H9 (cell line): ENCODE results near the gene DGCR2. TPM values are rescaled to one million over a fixed set of nuclear protein-coding genes. Genes with fewer than 3 reads are reported as not detected.
"Not testable (repeated sequence)": the region's sequence is repeated elsewhere in the genome, so short reads cannot be mapped to it uniquely, and the experiment has no call there.

Experiments
- DNase-seq: peaks from one replicate; pipeline ENCODE4 v3.0.0-alpha.2; 2017
- H2AFZ ChIP-seq: one replicate; pipeline ENCODE4 v1.6.1; 2013; ENCODE audit warnings: mild to moderate bottlenecking, low read length, control low read depth, moderate library complexity
- H2AK5ac ChIP-seq: 2 replicates; pipeline ENCODE4 v1.6.1; 2013; ENCODE audit warnings: low read length, control low read depth, mixed read lengths; ENCODE audit not compliant: insufficient read length
- H2BK120ac ChIP-seq: one replicate; pipeline ENCODE4 v1.6.1; 2013; ENCODE audit warnings: low read depth, mild to moderate bottlenecking, low read length, control low read depth, inconsistent platforms; ENCODE audit not compliant: poor library complexity, severe bottlenecking
- H2BK12ac ChIP-seq: 2 replicates; pipeline ENCODE4 v1.6.1; 2013; ENCODE audit warnings: low read length, control low read depth, mixed read lengths, low read depth; ENCODE audit not compliant: insufficient read length
- H2BK15ac ChIP-seq: 2 replicates; pipeline ENCODE4 v1.6.1; 2013; ENCODE audit warnings: low read depth, low read length, control low read depth
- H2BK20ac ChIP-seq: one replicate; pipeline ENCODE4 v1.6.1; 2013; ENCODE audit warnings: low read depth, mild to moderate bottlenecking, low read length, control low read depth, inconsistent platforms; ENCODE audit not compliant: poor library complexity, severe bottlenecking
- H2BK5ac ChIP-seq: 2 replicates; pipeline ENCODE4 v1.6.1; 2013; ENCODE audit warnings: low read length, control low read depth, mixed read lengths; ENCODE audit not compliant: insufficient read length
- H3K14ac ChIP-seq: 2 replicates; pipeline ENCODE4 v1.6.1; 2013; ENCODE audit warnings: low read length, control low read depth; ENCODE audit not compliant: insufficient read depth
- H3K18ac ChIP-seq: 2 replicates; pipeline ENCODE4 v1.6.1; 2013; ENCODE audit warnings: low read depth, mild to moderate bottlenecking, mixed read lengths, low read length, control low read depth; ENCODE audit not compliant: insufficient read length
- H3K23ac ChIP-seq: 2 replicates; pipeline ENCODE4 v1.6.1; 2013; ENCODE audit warnings: low read length, control low read depth, mixed read lengths, low read depth; ENCODE audit not compliant: insufficient read length
- H3K23me2 ChIP-seq: 2 replicates; pipeline ENCODE4 v1.6.1; 2013; ENCODE audit warnings: low read depth, mild to moderate bottlenecking, mixed read lengths, low read length, control low read depth; ENCODE audit not compliant: insufficient read length, poor library complexity, severe bottlenecking
- H3K27ac ChIP-seq: 2 replicates; pipeline ENCODE4 v1.5.1; 2013; ENCODE audit warnings: low read length, control low read depth, mixed read lengths, low read depth; ENCODE audit not compliant: insufficient read length
- H3K27me3 ChIP-seq: 2 replicates; pipeline ENCODE4 v1.6.1; 2013; ENCODE audit warnings: low read length, control low read depth, inconsistent platforms; ENCODE audit not compliant: insufficient read depth
- H3K4ac ChIP-seq: 2 replicates; pipeline ENCODE4 v1.6.1; 2013; ENCODE audit warnings: low read depth, mild to moderate bottlenecking, control low read depth, inconsistent platforms, low read length, moderate library complexity
- H3K4me1 ChIP-seq: 2 replicates; pipeline ENCODE4 v1.6.1; 2013; ENCODE audit warnings: low read length, control low read depth, inconsistent platforms; ENCODE audit not compliant: insufficient read depth
- H3K4me2 ChIP-seq: 2 replicates; pipeline ENCODE4 v1.6.1; 2013; ENCODE audit warnings: low read length, control low read depth, mixed read lengths; ENCODE audit not compliant: insufficient read length, insufficient read depth
- H3K56ac ChIP-seq: 2 replicates; pipeline ENCODE4 v1.6.1; 2013; ENCODE audit warnings: low read depth, mild to moderate bottlenecking, mixed read lengths, low read length, control low read depth; ENCODE audit not compliant: insufficient read length
- H3K79me1 ChIP-seq: 2 replicates; pipeline ENCODE4 v1.6.1; 2013; ENCODE audit warnings: low read depth, mild to moderate bottlenecking, moderate library complexity, low read length, control low read depth, inconsistent platforms; ENCODE audit not compliant: insufficient read depth, poor library complexity, severe bottlenecking
- H3K79me2 ChIP-seq: 2 replicates; pipeline ENCODE4 v1.6.1; 2013; ENCODE audit warnings: low read length, control low read depth, inconsistent platforms; ENCODE audit not compliant: insufficient read depth
- H3K9ac ChIP-seq: 2 replicates; pipeline ENCODE4 v1.6.1; 2013; ENCODE audit warnings: low read length, control low read depth, mixed read lengths; ENCODE audit not compliant: insufficient read length; ENCODE audit errors: extremely low read depth
- H3K9me3 ChIP-seq: one replicate; pipeline ENCODE4 v1.6.1; 2013; ENCODE audit warnings: low read depth, low read length, inconsistent platforms; ENCODE audit not compliant: control insufficient read depth
- H3T11ph ChIP-seq: one replicate; pipeline ENCODE4 v1.6.1; 2013; ENCODE audit warnings: mild to moderate bottlenecking, low read length, control low read depth, inconsistent platforms
- H4K20me1 ChIP-seq: one replicate; pipeline ENCODE4 v1.6.1; 2013; ENCODE audit not compliant: control insufficient read depth, insufficient read length, insufficient read depth
- H4K5ac ChIP-seq: 2 replicates; pipeline ENCODE4 v1.6.1; 2013; ENCODE audit warnings: low read depth, mild to moderate bottlenecking, mixed read lengths, low read length, control low read depth; ENCODE audit not compliant: insufficient read length
- H4K8ac ChIP-seq: replicated peaks from 2 replicates; pipeline ENCODE4 v1.6.1; 2013; ENCODE audit warnings: low read length, control low read depth, mixed read lengths, low read depth; ENCODE audit not compliant: insufficient read length
- H4K91ac ChIP-seq: 2 replicates; pipeline ENCODE4 v1.6.1; 2013; ENCODE audit warnings: low read depth, mild to moderate bottlenecking, moderate library complexity, mixed read lengths, low read length, control low read depth; ENCODE audit not compliant: insufficient read length
- H3K27ac Mint-ChIP-seq, 3 experiments: 2 replicates in 2 of 3; 3 replicates in 1 of 3; pipeline ENCODE4 v1.8.0; 2020 to 2021; ENCODE audit warnings: mixed read lengths in 3 of 3, mild to moderate bottlenecking in 1 of 3, moderate library complexity in 1 of 3
- H3K27me3 Mint-ChIP-seq: 2 replicates; pipeline ENCODE4 v1.8.0; 2021; ENCODE audit warnings: low read depth, mild to moderate bottlenecking, moderate library complexity, mixed read lengths
- H3K36me3 Mint-ChIP-seq, 3 experiments: 2 replicates in 2 of 3; 3 replicates in 1 of 3; pipeline ENCODE4 v1.8.0; 2020 to 2021; ENCODE audit warnings: low read depth in 3 of 3, mixed read lengths in 3 of 3; ENCODE audit not compliant: insufficient read depth in 1 of 3
- H3K4me1 Mint-ChIP-seq, 2 experiments: 2 replicates each; pipeline ENCODE4 v1.8.0; 2020; ENCODE audit warnings: mixed read lengths in 2 of 2
- H3K4me3 Mint-ChIP-seq, 2 experiments: 2 replicates in 1 of 2; 3 replicates in 1 of 2; pipeline ENCODE4 v1.8.0; 2020 to 2021; ENCODE audit warnings: mild to moderate bottlenecking in 2 of 2, mixed read lengths in 2 of 2, moderate library complexity in 1 of 2
- H3K9me3 Mint-ChIP-seq, 2 experiments: 2 replicates in 1 of 2; 3 replicates in 1 of 2; pipeline ENCODE4 v1.8.0; 2020; ENCODE audit warnings: mild to moderate bottlenecking in 2 of 2, mixed read lengths in 2 of 2, moderate library complexity in 1 of 2
- WGBS: extraction: QIAGEN DNeasy Blood & Tissue Kit; methylation state at CpG from one replicate; pipeline ENCODE4 v1.1.7; 2013; ENCODE audit warnings: missing lambda C conversion rate, low lambda C conversion rate, mixed read lengths; ENCODE audit not compliant: insufficient read length; ENCODE audit errors: extremely low coverage; 5-methylcytosine and 5-hydroxymethylcytosine counted together
- total RNA-seq: library from RNA; stranded (reverse); gene quantifications from 2 replicates; pipeline ENCODE4 v1.2.1, GENCODE V29; 2021
- TF ChIP-seq, protein P1 (sequence below): fragments of 200-600 bp; sonication (generic); conservative IDR thresholded peaks from 3 replicates; pipeline ENCODE4 v1.8.0; 2021; ENCODE audit warnings: antibody characterized with exemption, mild to moderate bottlenecking

Gene DGCR2
- total RNA-seq, 1 experiment from 2014 or later: 47.2 TPM

- H3K9me3 ChIP-seq: no peaks in the 10 kb centered on the region
- H3K36me3 Mint-ChIP-seq: no peaks in the 10 kb centered on the region
- no peak overlapping the region for H3K9ac ChIP-seq
- no peaks in the 10 kb centered on the region for H3K79me2 ChIP-seq
- no peak overlapping the region for H4K91ac ChIP-seq
- no peak overlapping the region for H4K8ac ChIP-seq
- no CpG with 5 or more reads among the region's 4 CpGs for WGBS
- H2AFZ ChIP-seq: no peak overlapping the region
- no peak overlapping the region for H2BK20ac ChIP-seq
- H3K56ac ChIP-seq: no peak overlapping the region
- H3K79me1 ChIP-seq: no peaks in the 10 kb centered on the region
- H4K20me1 ChIP-seq: no peaks in the 10 kb centered on the region
- H2BK15ac ChIP-seq: no peak overlapping the region
- H2BK12ac ChIP-seq: no peak overlapping the region
- TF ChIP-seq, protein P1, sequence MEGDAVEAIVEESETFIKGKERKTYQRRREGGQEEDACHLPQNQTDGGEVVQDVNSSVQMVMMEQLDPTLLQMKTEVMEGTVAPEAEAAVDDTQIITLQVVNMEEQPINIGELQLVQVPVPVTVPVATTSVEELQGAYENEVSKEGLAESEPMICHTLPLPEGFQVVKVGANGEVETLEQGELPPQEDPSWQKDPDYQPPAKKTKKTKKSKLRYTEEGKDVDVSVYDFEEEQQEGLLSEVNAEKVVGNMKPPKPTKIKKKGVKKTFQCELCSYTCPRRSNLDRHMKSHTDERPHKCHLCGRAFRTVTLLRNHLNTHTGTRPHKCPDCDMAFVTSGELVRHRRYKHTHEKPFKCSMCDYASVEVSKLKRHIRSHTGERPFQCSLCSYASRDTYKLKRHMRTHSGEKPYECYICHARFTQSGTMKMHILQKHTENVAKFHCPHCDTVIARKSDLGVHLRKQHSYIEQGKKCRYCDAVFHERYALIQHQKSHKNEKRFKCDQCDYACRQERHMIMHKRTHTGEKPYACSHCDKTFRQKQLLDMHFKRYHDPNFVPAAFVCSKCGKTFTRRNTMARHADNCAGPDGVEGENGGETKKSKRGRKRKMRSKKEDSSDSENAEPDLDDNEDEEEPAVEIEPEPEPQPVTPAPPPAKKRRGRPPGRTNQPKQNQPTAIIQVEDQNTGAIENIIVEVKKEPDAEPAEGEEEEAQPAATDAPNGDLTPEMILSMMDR: no peak
- no peak overlapping the region for H3K18ac ChIP-seq
- no peak overlapping the region for H3K27ac ChIP-seq
- H3K27me3 ChIP-seq: no peaks in the 10 kb centered on the region
- no peaks in the 10 kb centered on the region for H3K9me3 Mint-ChIP-seq
- H2BK5ac ChIP-seq: no peak overlapping the region
- H3K27me3 Mint-ChIP-seq: peaks cover 4% of the 10 kb centered on the region
- H3K14ac ChIP-seq: no peak overlapping the region
- no peaks in the 10 kb centered on the region for H3K4me1 ChIP-seq
- no peak for DNase-seq
- H3K23ac ChIP-seq: no peak overlapping the region
- no peak overlapping the region for H2BK120ac ChIP-seq
- H3T11ph ChIP-seq: no peak overlapping the region
- no peak overlapping the region for H2AK5ac ChIP-seq
- no peak overlapping the region for H4K5ac ChIP-seq
- H3K27ac Mint-ChIP-seq: no peak overlapping the region
- H3K4me2 ChIP-seq: no peak overlapping the region
- no peak overlapping the region for H3K4ac ChIP-seq
- no peak overlapping the region for H3K4me3 Mint-ChIP-seq
- no peaks in the 10 kb centered on the region for H3K23me2 ChIP-seq
- H3K4me1 Mint-ChIP-seq: peaks cover 9 to 16% of the 10 kb centered on the region in 2 experiments
These were observed 107.3 kb downstream of the DGCR2 start for GRCh38 chr22:19014886-19015285.

DNA sequence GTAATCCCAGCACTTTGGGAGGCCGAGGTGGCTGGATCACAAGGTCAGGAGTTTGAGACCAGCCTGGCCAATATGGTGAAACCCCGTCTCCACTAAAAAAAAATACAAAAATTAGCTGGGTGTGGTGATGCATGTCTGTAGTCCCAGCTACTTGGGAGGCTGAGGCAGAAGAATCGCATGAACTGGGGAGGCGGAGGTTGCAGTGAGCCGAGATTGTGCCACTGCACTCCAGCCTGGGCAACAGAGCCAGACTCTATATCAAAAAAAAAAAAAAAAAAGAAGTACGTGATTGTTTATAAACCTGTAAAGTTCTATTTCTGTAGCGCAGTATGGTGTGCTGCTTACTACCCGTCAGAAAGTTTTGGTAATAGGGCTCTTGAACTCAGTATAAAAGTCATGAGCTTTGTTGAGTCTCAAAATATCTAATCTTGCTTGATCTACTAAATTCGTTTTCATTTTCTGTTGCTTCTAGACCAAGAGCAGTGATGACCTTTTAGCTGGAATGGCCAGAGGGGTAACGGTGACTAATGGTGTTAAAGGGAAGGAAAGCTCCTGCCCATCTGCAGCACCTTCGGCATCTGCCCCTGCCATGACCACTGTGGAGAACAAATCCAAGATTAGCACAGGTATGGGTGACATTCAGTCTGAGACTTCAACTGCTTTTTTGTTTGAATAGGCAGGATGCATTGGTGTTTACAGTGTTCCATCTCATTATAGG is 108.2 kb downstream of the DGCR2 start:
- H4K8ac ChIP-seq, H3K27me3 Mint-ChIP-seq, H3K4ac ChIP-seq, H2BK5ac ChIP-seq, DNase-seq, H4K5ac ChIP-seq, H3K36me3 Mint-ChIP-seq, H3K4me1 ChIP-seq, H2BK12ac ChIP-seq, H3K14ac ChIP-seq, H4K20me1 ChIP-seq, H3K79me1 ChIP-seq, H3K4me2 ChIP-seq, H3K27me3 ChIP-seq, H2AK5ac ChIP-seq, H3K27ac ChIP-seq, H3K27ac Mint-ChIP-seq, H4K91ac ChIP-seq, H2BK15ac ChIP-seq, H2AFZ ChIP-seq, H3K23me2 ChIP-seq, H3K9ac ChIP-seq, H3K9me3 ChIP-seq, H3K79me2 ChIP-seq, H3T11ph ChIP-seq, H3K56ac ChIP-seq, H3K18ac ChIP-seq, H2BK120ac ChIP-seq, H3K23ac ChIP-seq, H3K4me3 Mint-ChIP-seq, H3K9me3 Mint-ChIP-seq, H2BK20ac ChIP-seq: not testable (repeated sequence)
- no CpG with 5 or more reads among the region's 11 CpGs for WGBS
- H3K4me1 Mint-ChIP-seq: peaks cover 9 to 13% of the 10 kb centered on the region in 2 experiments
